CD1c-positive myeloid dendritic cell (primary cell): ENCODE measurements around the gene POLN.
A peak's percentile ranks its signal among the peaks of the same experiment; 100 is the strongest.

Experiments
- DNase-seq: peaks from one replicate; pipeline ENCODE4 v3.0.0-alpha.2; 2016; ENCODE audit errors: extremely low spot score

POLN gene

GRCh38 chr4:2241410-2242353 lies at the start of gene POLN, which contains the start of gene HAUS3:
POLN (minus strand) TSS chr4:2242121; CDS start chr4:2229231, 12,890 bp downstream.
HAUS3 (minus strand) TSS chr4:2242121; CDS start chr4:2240946, 1,175 bp downstream.
- peak; percentile 100 for DNase-seq

- DNase-seq: peak; percentile 65
Measured at GRCh38 chr4:2290974-2291704, 49.2 kb upstream of the POLN start.

- DNase-seq: no peak
Measured at GRCh38 chr4:2290488-2290887, 48.6 kb upstream of the POLN start.

- DNase-seq: no peak
Measured at GRCh38 chr4:2289955-2290333, 48.0 kb upstream of the POLN start.

- DNase-seq: no peak
Measured at GRCh38 chr4:2289311-2289954, 47.5 kb upstream of the POLN start.

- no peak for DNase-seq
Measured at GRCh38 chr4:2288051-2288541, 46.2 kb upstream of the POLN start.

- no peak for DNase-seq
Measured at GRCh38 chr4:2287594-2287915, 45.6 kb upstream of the POLN start.

- DNase-seq: no peak
Measured at GRCh38 chr4:2286904-2287593, 45.1 kb upstream of the POLN start.

GRCh38 chr4:2285613-2286381 lies 43.9 kb upstream of the POLN start:
- no peak for DNase-seq

- no peak for DNase-seq
Measured at GRCh38 chr4:2284934-2285612, 43.2 kb upstream of the POLN start.

GRCh38 chr4:2284161-2284933 lies 42.4 kb upstream of the POLN start:
- DNase-seq: no peak

- no peak for DNase-seq
Measured at GRCh38 chr4:2283199-2283711, 41.3 kb upstream of the POLN start.

GRCh38 chr4:2281575-2282343 lies 39.8 kb upstream of the POLN start:
- DNase-seq: peak; percentile 54

- DNase-seq: peak; percentile 1
Measured at GRCh38 chr4:2280531-2281300, 38.8 kb upstream of the POLN start.

- no peak for DNase-seq
Measured at GRCh38 chr4:2277956-2278355, 36.0 kb upstream of the POLN start.

GRCh38 chr4:2276581-2277325 lies 34.8 kb upstream of the POLN start:
- DNase-seq: no peak
